Esophagus muscularis mucosa (tissue), 4 donors: Measurements from ENCODE around the gene SMPD3. TPM values are rescaled to one million over a fixed set of nuclear protein-coding genes. Genes with fewer than 3 reads are reported as not detected.

Experiments used
- DNase-seq: peaks from one replicate; pipeline ENCODE4 v3.0.0-alpha.2; 2017; ENCODE audit errors: extremely low spot score
- H3K27ac ChIP-seq, 4 donors: fragments of 200-600 bp; sonication (generic); replicated peaks in 1 of 4; 1 replicate in 3 of 4; 2 replicates in 1 of 4; pipeline ENCODE4 v1.5.1; 2016 to 2019; ENCODE audit warnings: mild to moderate bottlenecking in 1 of 4
- H3K27me3 ChIP-seq, 4 donors: fragments of 200-600 bp; sonication (generic); one replicate each; pipeline versions ENCODE4 v1.5.1 to v1.6.0; 2016 to 2019
- H3K36me3 ChIP-seq, 4 donors: fragments of 200-600 bp; sonication (generic); one replicate each; pipeline ENCODE4 v1.5.1; 2016 to 2019
- H3K4me1 ChIP-seq, 4 donors: fragments of 200-600 bp; sonication (generic); one replicate each; pipeline ENCODE4 v1.5.1; 2016 to 2019
- H3K4me3 ChIP-seq, 4 donors: fragments of 200-600 bp; sonication (generic); 1 replicate in 2 of 4; 2 replicates in 2 of 4; pipeline ENCODE4 v1.5.1; 2016 to 2019; ENCODE audit warnings: mild to moderate bottlenecking in 4 of 4, moderate library complexity in 1 of 4
- H3K9me3 ChIP-seq, 4 donors: fragments of 200-600 bp; sonication (generic); 1 replicate in 3 of 4; 2 replicates in 1 of 4; pipeline ENCODE4 v1.5.1; 2016 to 2019
- EP300 ChIP-seq: sonication (generic); formaldehyde crosslinking; IDR thresholded peaks from one replicate; pipeline ENCODE4 v1.6.1; 2017; ENCODE audit warnings: antibody characterized with exemption
- POLR2A ChIP-seq: fragments of 450-650 bp; IDR thresholded peaks from one replicate; pipeline ENCODE4 v1.6.1; 2017; ENCODE audit warnings: antibody characterized with exemption, moderate library complexity, mild to moderate bottlenecking, low read depth
- POLR2AphosphoS5 ChIP-seq, 2 donors: sonication (generic); formaldehyde crosslinking; IDR thresholded peaks; one replicate each; pipeline ENCODE4 v1.6.1; 2017; ENCODE audit warnings: antibody characterized with exemption in 2 of 2
- WGBS: methylation state at CpG from one replicate; pipeline ENCODE4 v1.1.5; 2018; 5-methylcytosine and 5-hydroxymethylcytosine counted together
- intact Hi-C: fragments of 100-400 bp; cut with DNase I; formaldehyde crosslinking; loops from one replicate; pipeline ENCODE4 v1.15.1; 2023
- total RNA-seq, 4 donors: library from RNA; depleted of rRNA; stranded (reverse); fragments of >200 nt; gene quantifications; one replicate each; pipeline versions ENCODE4 v1.1.0 to v1.2.1, GENCODE V29; 2016
- TF ChIP-seq, protein P1 (sequence below), 3 experiments: fragments of 200-600 bp in 2 of 3; fragments of 450-650 bp in 1 of 3; sonication (generic) in 2 of 3; IDR thresholded peaks; one replicate each; pipeline ENCODE4 v1.5.1; 2017 to 2019; ENCODE audit warnings: antibody characterized with exemption in 3 of 3, mild to moderate bottlenecking in 2 of 3, moderate library complexity in 1 of 3

SMPD3 gene
- total RNA-seq, 4 donors from 2014 or later = 0.32 to 0.92 (median 0.54) TPM

DNA sequence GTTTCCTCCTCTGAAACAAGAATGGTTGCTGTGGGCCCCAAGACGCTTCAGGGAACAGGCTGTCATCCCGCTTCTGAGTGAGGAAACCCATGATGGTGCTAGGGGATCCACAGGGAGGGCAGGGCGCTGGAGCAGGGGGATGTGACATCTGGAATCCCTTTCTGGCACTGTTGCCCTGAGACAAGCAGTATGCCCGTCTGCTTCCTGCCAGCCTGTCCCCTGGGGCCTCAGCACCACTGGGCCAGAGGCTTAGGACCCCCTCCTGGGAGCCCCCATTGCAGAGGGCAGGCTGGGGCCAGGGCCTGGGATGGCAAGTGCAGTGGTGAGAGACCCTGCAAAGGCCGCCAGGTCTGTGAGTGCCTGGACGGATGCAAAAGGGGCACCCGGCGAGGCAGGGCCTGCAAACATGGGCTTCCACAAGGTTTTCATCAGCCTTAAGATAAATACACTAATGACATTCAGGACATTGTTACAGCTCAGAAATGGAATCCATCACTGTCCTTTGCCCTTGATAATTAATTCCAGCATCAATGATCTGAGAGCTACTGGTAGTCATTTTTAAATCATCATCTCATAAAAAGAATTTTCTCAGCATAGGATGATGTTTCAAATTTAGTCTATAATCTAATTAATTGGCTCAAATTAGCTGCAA lies 85.9 kb downstream of the SMPD3 start:
- DNase-seq = no peak
- Histone ChIP-seq H3K4me3 (no peak overlapping the region), H3K27ac (no peak overlapping the region), H3K27me3 (peaks cover 0 to 41% (median 5%) of the 10 kb centered on the region in 4 donors), H3K4me1 (peaks cover 0 to 3% (median 0%) of the 10 kb centered on the region in 4 donors), H3K9me3 (no peaks in the 10 kb centered on the region), H3K36me3 (peaks cover 7 to 28% (median 25%) of the 10 kb centered on the region in 4 donors)
- intact Hi-C loops = no loop called here
- no peak for TF ChIP-seq POLR2A
- no peak for TF ChIP-seq POLR2AphosphoS5 (IDR thresholded peaks at IDR 0.05)
- TF ChIP-seq, protein P1, sequence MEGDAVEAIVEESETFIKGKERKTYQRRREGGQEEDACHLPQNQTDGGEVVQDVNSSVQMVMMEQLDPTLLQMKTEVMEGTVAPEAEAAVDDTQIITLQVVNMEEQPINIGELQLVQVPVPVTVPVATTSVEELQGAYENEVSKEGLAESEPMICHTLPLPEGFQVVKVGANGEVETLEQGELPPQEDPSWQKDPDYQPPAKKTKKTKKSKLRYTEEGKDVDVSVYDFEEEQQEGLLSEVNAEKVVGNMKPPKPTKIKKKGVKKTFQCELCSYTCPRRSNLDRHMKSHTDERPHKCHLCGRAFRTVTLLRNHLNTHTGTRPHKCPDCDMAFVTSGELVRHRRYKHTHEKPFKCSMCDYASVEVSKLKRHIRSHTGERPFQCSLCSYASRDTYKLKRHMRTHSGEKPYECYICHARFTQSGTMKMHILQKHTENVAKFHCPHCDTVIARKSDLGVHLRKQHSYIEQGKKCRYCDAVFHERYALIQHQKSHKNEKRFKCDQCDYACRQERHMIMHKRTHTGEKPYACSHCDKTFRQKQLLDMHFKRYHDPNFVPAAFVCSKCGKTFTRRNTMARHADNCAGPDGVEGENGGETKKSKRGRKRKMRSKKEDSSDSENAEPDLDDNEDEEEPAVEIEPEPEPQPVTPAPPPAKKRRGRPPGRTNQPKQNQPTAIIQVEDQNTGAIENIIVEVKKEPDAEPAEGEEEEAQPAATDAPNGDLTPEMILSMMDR (IDR thresholded peaks at IDR 0.05) = no peak
- no peak for TF ChIP-seq EP300
- 64% methylated on average over 6 of the region's 8 CpGs for WGBS

DNA sequence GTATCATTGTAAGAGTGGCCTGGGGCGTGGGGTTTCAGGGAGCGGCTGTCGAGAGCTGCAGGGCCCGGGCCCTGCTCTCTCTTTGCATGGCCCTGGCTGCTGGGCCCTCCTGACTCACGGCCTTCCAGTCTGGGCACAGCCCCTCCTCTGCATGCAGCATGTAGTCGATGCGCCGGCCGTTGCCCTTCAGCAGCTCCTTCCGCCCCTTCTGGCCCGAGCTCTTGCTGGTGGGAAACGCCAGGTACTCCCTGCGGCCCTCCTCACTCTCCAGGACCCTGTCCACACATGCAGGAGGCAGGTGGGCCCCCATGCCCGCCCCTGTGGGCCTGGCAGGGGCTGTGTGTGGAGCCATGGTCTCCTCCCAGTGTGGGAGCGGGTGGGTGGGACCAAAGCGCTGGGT lies 86.8 kb downstream of the SMPD3 start:
- intact Hi-C loops = no loop called here
- Histone ChIP-seq H3K4me1 (peaks cover 0 to 6% (median 0%) of the 10 kb centered on the region in 4 donors), H3K9me3 (no peaks in the 10 kb centered on the region), H3K27ac (no peak overlapping the region), H3K4me3 (no peak overlapping the region), H3K27me3 (peaks cover 0 to 32% (median 5%) of the 10 kb centered on the region in 4 donors), H3K36me3 (peaks cover 15 to 37% (median 34%) of the 10 kb centered on the region in 4 donors)
- 65% methylated on average over 11 of the region's 16 CpGs for WGBS
- TF ChIP-seq, protein P1 (IDR thresholded peaks at IDR 0.05) = no peak
- TF ChIP-seq POLR2AphosphoS5 (IDR thresholded peaks at IDR 0.05) = no peak
- TF ChIP-seq EP300 = no peak
- DNase-seq = no peak

DNA sequence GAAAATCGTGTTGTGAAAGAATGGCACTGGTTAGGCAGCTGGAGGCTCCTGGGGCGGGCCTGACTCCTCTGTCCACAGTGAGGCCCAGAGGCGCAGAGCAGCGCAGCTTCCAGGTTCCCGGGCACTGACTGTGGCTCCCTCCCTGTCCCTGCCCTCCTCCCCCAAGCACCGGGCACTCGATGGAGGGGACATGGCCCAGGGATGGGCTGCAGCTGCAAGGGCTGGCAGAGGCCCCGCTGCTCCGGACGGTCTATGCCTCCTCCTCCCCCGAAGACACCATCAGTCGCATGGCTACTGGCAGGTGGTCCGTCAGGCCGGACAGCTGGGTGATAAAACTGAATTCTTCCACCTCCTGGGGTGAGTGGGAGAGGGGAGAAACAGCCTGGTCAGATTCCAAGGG lies 87.4 kb downstream of the SMPD3 start:
- Histone ChIP-seq H3K36me3 (peaks cover 20 to 42% (median 39%) of the 10 kb centered on the region in 4 donors), H3K27me3 (peaks cover 0 to 26% (median 3%) of the 10 kb centered on the region in 4 donors), H3K4me3 (no peak overlapping the region), H3K27ac (no peak overlapping the region), H3K9me3 (no peaks in the 10 kb centered on the region), H3K4me1 (peaks cover 0 to 12% (median 0%) of the 10 kb centered on the region in 4 donors)
- intact Hi-C loops = no loop called here
- TF ChIP-seq EP300 (no peak), POLR2AphosphoS5 (IDR thresholded peaks at IDR 0.05) (no peak), POLR2A (no peak)
- TF ChIP-seq, protein P1 (IDR thresholded peaks at IDR 0.05) = no peak
- WGBS = 73% methylated on average over 9 of the region's 14 CpGs
- no peak for DNase-seq

DNA sequence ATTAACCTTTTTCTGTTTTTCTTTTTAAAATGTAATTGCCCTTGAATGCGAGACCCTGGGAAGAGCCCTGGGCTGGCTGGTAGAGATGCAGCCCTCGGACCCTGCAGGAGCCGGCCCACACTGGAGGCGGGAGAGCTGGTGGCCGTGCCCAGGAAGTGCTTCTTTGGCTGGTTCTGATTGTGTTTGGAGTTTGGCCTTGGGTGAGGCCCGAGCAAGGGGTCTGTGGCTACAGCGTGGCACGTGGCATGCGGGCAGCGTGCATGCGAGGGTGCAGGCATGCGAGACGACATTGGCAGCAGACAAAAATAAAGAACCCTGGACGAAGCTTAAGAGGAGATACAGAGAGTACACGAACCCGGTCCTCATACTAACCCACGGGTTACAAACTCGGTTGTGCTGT lies 87.8 kb downstream of the SMPD3 start:
- no peak overlapping the region for H3K27ac ChIP-seq
- WGBS = 91% methylated on average over 18 of the region's 18 CpGs
- no peaks in the 10 kb centered on the region for H3K9me3 ChIP-seq
- intact Hi-C loops = no loop called here
- H3K4me3 ChIP-seq = no peak overlapping the region
- H3K4me1 ChIP-seq = peaks cover 0 to 16% (median 0%) of the 10 kb centered on the region in 4 donors
- TF ChIP-seq POLR2AphosphoS5 (IDR thresholded peaks at IDR 0.05) = no peak
- TF ChIP-seq EP300 = no peak
- no peak for TF ChIP-seq POLR2A
- TF ChIP-seq, protein P1 (IDR thresholded peaks at IDR 0.05) = no peak
- DNase-seq = no peak
- H3K27me3 ChIP-seq = peaks cover 0 to 22% (median 1%) of the 10 kb centered on the region in 4 donors
- H3K36me3 ChIP-seq = peaks cover 22 to 46% (median 43%) of the 10 kb centered on the region in 4 donors
